Endothelial cell of umbilical vein (primary cell): ENCODE measurements around the gene RAPGEF4. TPM values are rescaled to one million over a fixed set of nuclear protein-coding genes. Genes with fewer than 3 reads are reported as not detected.

Experiments used
- BruUV-seq: library from RNA; stranded (reverse); fragments of 400-500 nt; replicated peaks from 2 replicates; lab custom pipeline; 2021; lab: Mats Ljungman, UMichigan
- CTCF ChIA-PET: fragments of 300-600, 350-600 bp; sonication (Branson Sonifier 250); formaldehyde crosslinking; loops from one replicate; lab custom pipeline; 2021; ENCODE audit warnings: antibody characterized with exemption, inconsistent platforms; lab: Charles Lee
- POLR2A ChIA-PET: fragments of 300-600, 350-600 bp; sonication (Branson Sonifier 250); formaldehyde crosslinking; loops from one replicate; lab custom pipeline; 2021; ENCODE audit warnings: antibody characterized with exemption, inconsistent platforms; lab: Charles Lee
- DNase-seq: peaks from one replicate; pipeline ENCODE4 v3.0.0-alpha.2; 2011; ENCODE audit warnings: low read depth, low spot score
- FAIRE-seq: peaks from 2 replicates; lab custom pipeline; 2011; peaks lifted over from hg19 to GRCh38; lab: Jason Lieb, UNC
- H2AFZ ChIP-seq: 2 replicates; pipeline ENCODE4 v1.6.0; 2012; ENCODE audit warnings: low read depth, low read length, control low read depth, inconsistent platforms
- H3K27ac ChIP-seq: 2 replicates; pipeline ENCODE4 v1.5.1; 2011; ENCODE audit warnings: low read depth, mild to moderate bottlenecking, control low read depth, low read length, moderate library complexity; ENCODE audit not compliant: insufficient read depth
- H3K27me3 ChIP-seq, 2 experiments: 2 replicates each; pipeline versions ENCODE4 v1.6.0 to v1.6.1; 2011; ENCODE audit warnings: low read length in 2 of 2, mixed read lengths in 1 of 2; ENCODE audit not compliant: control insufficient read depth in 2 of 2, insufficient read depth in 2 of 2
- H3K36me3 ChIP-seq, 2 experiments: 2 replicates in 1 of 2; 3 replicates in 1 of 2; pipeline ENCODE4 v1.5.1; 2011; ENCODE audit warnings: low read length in 2 of 2, mild to moderate bottlenecking in 1 of 2, moderate library complexity in 1 of 2; ENCODE audit not compliant: control insufficient read depth in 2 of 2, insufficient read depth in 2 of 2; ENCODE audit errors: extremely low read depth in 1 of 2
- H3K4me1 ChIP-seq: 3 replicates; pipeline ENCODE4 v1.5.1; 2011; ENCODE audit warnings: mild to moderate bottlenecking, low read length; ENCODE audit not compliant: control insufficient read depth, insufficient read depth; ENCODE audit errors: extremely low read depth
- H3K4me2 ChIP-seq: 2 replicates; pipeline ENCODE4 v1.6.1; 2011; ENCODE audit warnings: low read length, control low read depth, mixed read lengths; ENCODE audit not compliant: insufficient read depth
- H3K4me3 ChIP-seq, 3 experiments: fragments of 200-600 bp in 1 of 3; sonication (generic), shearing (Covaris generic) in 1 of 3; replicated peaks in 1 of 3; 2 replicates each; pipeline ENCODE4 v1.5.1; 2011 to 2016; ENCODE audit warnings: control low read depth in 3 of 3, low read length in 3 of 3, mild to moderate bottlenecking in 2 of 3, inconsistent platforms in 1 of 3, low read depth in 1 of 3, moderate library complexity in 1 of 3; ENCODE audit not compliant: insufficient read depth in 1 of 3
- H3K79me2 ChIP-seq: 2 replicates; pipeline ENCODE4 v1.6.0; 2012; ENCODE audit warnings: low read length, inconsistent platforms; ENCODE audit not compliant: control insufficient read depth, insufficient read depth
- H3K9ac ChIP-seq: replicated peaks from 2 replicates; pipeline ENCODE3; 2011; ENCODE audit warnings: low read length, control low read depth; ENCODE audit not compliant: insufficient read depth; ENCODE audit errors: extremely low read depth
- H3K9me1 ChIP-seq: replicated peaks from 3 replicates; pipeline ENCODE4 v1.6.0; 2011; ENCODE audit warnings: mild to moderate bottlenecking, low read length; ENCODE audit not compliant: control insufficient read depth, insufficient read depth; ENCODE audit errors: extremely low read depth
- H3K9me3 ChIP-seq: replicated peaks from 2 replicates; pipeline ENCODE4 v1.5.1; 2012; ENCODE audit warnings: low read length, inconsistent platforms; ENCODE audit not compliant: control insufficient read depth, insufficient read depth
- H4K20me1 ChIP-seq: replicated peaks from 2 replicates; pipeline ENCODE3; 2011; ENCODE audit warnings: mild to moderate bottlenecking, low read length; ENCODE audit not compliant: control insufficient read depth, insufficient read depth; ENCODE audit errors: extremely low read depth
- CTCF ChIP-seq, 2 donors: IDR thresholded peaks; 1 replicate in 1 of 2; 2 replicates in 1 of 2; pipeline ENCODE4 v1.5.1; 2011; ENCODE audit warnings: low read length in 2 of 2, mild to moderate bottlenecking in 2 of 2, moderate library complexity in 2 of 2, control low read depth in 1 of 2, inconsistent platforms in 1 of 2, low read depth in 1 of 2; ENCODE audit not compliant: insufficient read depth in 1 of 2; ENCODE audit errors: extremely low read depth in 1 of 2
- FOS ChIP-seq: IDR thresholded peaks from 2 replicates; pipeline ENCODE4 v1.6.1; 2011; ENCODE audit warnings: mild to moderate bottlenecking, low read length, moderate library complexity, borderline replicate concordance; ENCODE audit not compliant: insufficient read depth
- GATA2 ChIP-seq: IDR thresholded peaks from 2 replicates; pipeline ENCODE4 v1.7.0; 2011; ENCODE audit warnings: low read depth, mild to moderate bottlenecking, moderate library complexity, mixed read lengths, low read length; ENCODE audit not compliant: insufficient read length, insufficient read depth
- MAX ChIP-seq: IDR thresholded peaks from 2 replicates; pipeline ENCODE4 v1.6.1; 2011; ENCODE audit not compliant: insufficient read depth, insufficient read length
- MYC ChIP-seq: IDR thresholded peaks from one replicate; pipeline ENCODE4 v1.6.1; 2011; ENCODE audit warnings: mild to moderate bottlenecking, low read depth, low read length
- dilution Hi-C: fragments of 300-500 bp; cut with MboI; formaldehyde crosslinking; loops from one replicate; pipeline ENCODE4 v1.15.0; 2019; ENCODE audit warnings: low sequenced_read_pairs; ENCODE audit not compliant: extremely low pct_ligation_motif_present
- intact Hi-C: fragments of 100-400 bp; cut with micrococcal nuclease; formaldehyde crosslinking; loops from one replicate; pipeline ENCODE4 v1.10.0; 2022
- polyA plus RNA-seq, 4 experiments: library from polyadenylated mRNA; depleted of rRNA in 3 of 4; stranded (reverse) in 3 of 4; unstranded in 1 of 4; fragments of >200 nt; gene quantifications; 2 replicates each; pipeline versions ENCODE4 v1.2.1 to v1.2.3, GENCODE V29; 2011 to 2012; ENCODE audit warnings: missing spikeins in 1 of 4
- total RNA-seq: library from RNA; stranded (reverse); gene quantifications from 2 replicates; pipeline ENCODE4 v1.2.3, GENCODE V29; 2021

RAPGEF4 gene
- total and polyA plus RNA-seq, 2 donors (not counting 3 experiments of a cell fraction or from before 2014, with no cell fraction given): 7.2 to 9.2 TPM

- ChIA-PET POLR2A (no interaction called here), CTCF (interaction anchor here (1.0 to 4.0 kb wide), 6 partner anchors 24 to 74 kb away, joined by 3 to 50 read pairs (median 8); no protein-coding TSS in a partner anchor)
- no peaks in the 10 kb centered on the region for H3K36me3 ChIP-seq
- H3K9me3 ChIP-seq: no peaks in the 10 kb centered on the region
- peak overlapping the region; percentile 55 for H2AFZ ChIP-seq
- no peak overlapping the region for H3K4me3 ChIP-seq
- H3K27ac ChIP-seq: no peak overlapping the region
- intact Hi-C loops: no loop called here
- dilution Hi-C loops: no loop called here
- no peak for TF ChIP-seq MYC
- TF ChIP-seq GATA2: peak; percentile 15
- TF ChIP-seq FOS: no peak
- no TSS peak for BruUV-seq
- FAIRE-seq (no peak), DNase-seq (peak; percentile 79)
- no peaks in the 10 kb centered on the region for H3K79me2 ChIP-seq
- H4K20me1 ChIP-seq: no peaks in the 10 kb centered on the region
- no peaks in the 10 kb centered on the region for H3K27me3 ChIP-seq
- H3K4me2 ChIP-seq: peak overlapping the region; percentile 31
- H3K9me1 ChIP-seq: no peaks in the 10 kb centered on the region
- no peak overlapping the region for H3K9ac ChIP-seq
- peaks cover 26% of the 10 kb centered on the region for H3K4me1 ChIP-seq
Observed at GRCh38 chr2:172858473-172858745, 122.8 kb downstream of the RAPGEF4 start.

- Histone ChIP-seq H3K27ac (peak overlapping the region; percentile 45), H4K20me1 (no peaks in the 10 kb centered on the region), H3K9me3 (no peaks in the 10 kb centered on the region), H3K27me3 (no peaks in the 10 kb centered on the region), H3K36me3 (no peaks in the 10 kb centered on the region), H3K9ac (peak overlapping the region; percentile 39), H3K4me3 (peak overlapping the region in 2 of 3 experiments; percentile 24 to 65), H3K4me1 (peaks cover 26% of the 10 kb centered on the region), H3K4me2 (peak overlapping the region; percentile 95), H2AFZ (peak overlapping the region; percentile 94), H3K9me1 (no peaks in the 10 kb centered on the region), H3K79me2 (no peaks in the 10 kb centered on the region)
- FAIRE-seq: peak; percentile 70
- peak; percentile 68 for DNase-seq
- intact Hi-C loops (loop anchor here (1.0 to 5.0 kb wide), 3 partner anchors 23 to 353 kb away; no protein-coding TSS in a partner anchor), dilution Hi-C loops (no loop called here)
- CTCF ChIA-PET: interaction anchor here (0.7 to 4.0 kb wide), 8 partner anchors 11 to 351 kb away, joined by 3 to 50 read pairs (median 5); no protein-coding TSS in a partner anchor
- no TSS peak for BruUV-seq
- POLR2A ChIA-PET: interaction anchor here (0.7 kb wide), 1 partner anchor 38 kb away, joined by 4 read pairs; no protein-coding TSS in a partner anchor
- TF ChIP-seq MAX (no peak), GATA2 (no peak), MYC (no peak), CTCF (IDR thresholded peaks at IDR 0.05; ENCODE audit: extremely low read depth in 1 of 2, insufficient read depth in 1 of 2, low read depth in 1 of 2, low read length in 2 of 2) (no peak)
Observed at GRCh38 chr2:172859581-172860335, 124.1 kb downstream of the RAPGEF4 start.
